Hematopoietic multipotent progenitor cell treated with erythropoietin and hydrocortisone succinate and interleukin-3 and kit ligand, for 6 days (in vitro differentiated cells): ENCODE data around the gene ZDHHC14.
"Not testable (repeated sequence)": the region's sequence is repeated elsewhere in the genome, so short reads cannot be mapped to it uniquely, and the experiment has no call there.

ENCODE experiments used
- DNase-seq: peaks from one replicate; pipeline ENCODE4 v3.0.0-alpha.2; 2015

ZDHHC14 gene

DNA sequence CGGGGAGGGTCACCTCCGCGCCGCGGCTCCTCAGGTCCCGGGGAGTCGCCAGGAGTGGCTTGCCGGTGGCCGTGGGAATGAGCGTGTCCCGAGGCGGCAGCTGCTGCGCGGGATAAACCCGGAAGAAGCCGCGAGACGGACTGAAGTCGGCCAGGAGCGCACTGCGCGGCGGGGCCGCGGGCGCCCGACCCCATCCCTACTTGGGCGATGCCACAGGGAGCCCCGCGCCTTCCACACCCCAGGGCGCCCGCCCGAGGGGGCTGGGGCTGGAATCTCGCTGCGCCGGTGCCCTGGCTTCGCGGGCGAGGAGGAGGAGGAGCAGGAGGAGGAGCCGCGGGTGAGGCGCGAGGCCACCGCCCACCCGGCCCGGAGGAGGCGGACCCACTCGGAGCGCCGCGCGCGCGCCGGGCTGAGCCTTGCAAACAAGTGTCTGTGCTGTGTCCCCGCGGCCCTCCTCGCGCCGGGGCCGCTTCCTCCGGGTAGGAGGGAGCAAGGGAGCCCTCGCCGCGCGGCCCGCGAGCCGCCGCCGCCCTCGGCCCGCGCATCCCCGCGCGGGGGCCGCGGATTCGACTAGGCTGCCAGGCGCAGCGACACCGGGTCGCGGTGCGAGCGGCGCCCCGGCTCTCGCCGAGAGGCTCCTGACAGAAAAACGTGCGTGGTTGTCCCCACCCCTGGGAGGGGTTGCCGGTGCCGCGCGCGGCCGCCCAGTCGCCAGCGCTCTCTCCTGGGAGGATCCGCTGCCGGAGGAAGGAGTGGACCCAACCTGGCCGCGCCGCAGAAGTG, at the start of gene ZDHHC14:
TSS of gene ZDHHC14 (plus strand) at position 412 of the 783 bp plus-strand sequence.
- peak; percentile 92 for DNase-seq

DNA sequence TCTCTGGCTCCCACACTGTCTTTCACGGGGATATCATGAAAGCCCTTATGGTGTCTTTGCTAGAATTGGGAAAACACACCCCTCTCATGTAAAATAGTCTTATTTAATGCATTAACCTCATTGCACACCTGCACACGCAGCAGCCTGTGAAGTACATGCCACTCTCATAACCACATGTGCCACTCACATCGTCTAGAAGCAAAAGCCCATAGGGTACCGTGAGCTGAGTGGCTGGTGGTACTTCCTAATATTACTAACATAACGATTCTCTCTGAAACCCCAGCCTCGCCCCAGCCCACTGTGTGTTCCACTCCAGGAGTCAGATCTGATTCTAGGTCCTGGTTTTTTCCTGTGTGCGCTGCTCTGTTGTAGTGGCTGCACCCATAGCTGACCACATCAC, 48.2 kb upstream of the ZDHHC14 start:
- no peak for DNase-seq

DNA sequence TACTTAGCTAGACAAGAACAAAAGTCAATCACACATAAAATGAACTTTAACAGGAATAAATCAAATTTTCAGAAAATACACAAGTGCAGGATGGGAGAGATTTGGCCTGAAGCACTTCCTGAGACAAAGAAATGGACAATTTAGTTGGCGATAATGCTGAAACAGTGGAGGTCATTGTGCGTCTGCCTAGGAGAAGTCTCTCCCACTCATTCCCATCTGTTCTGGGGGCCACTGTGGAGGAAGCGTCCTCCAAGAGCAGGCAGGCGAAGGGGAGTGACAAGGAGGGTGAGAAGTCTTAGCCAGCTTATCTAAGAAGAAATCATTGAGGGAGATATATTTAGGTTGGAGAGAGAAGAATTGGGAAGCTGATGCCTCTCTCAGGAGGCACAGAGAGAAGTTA, 47.5 kb upstream of the ZDHHC14 start:
- no peak for DNase-seq

DNA sequence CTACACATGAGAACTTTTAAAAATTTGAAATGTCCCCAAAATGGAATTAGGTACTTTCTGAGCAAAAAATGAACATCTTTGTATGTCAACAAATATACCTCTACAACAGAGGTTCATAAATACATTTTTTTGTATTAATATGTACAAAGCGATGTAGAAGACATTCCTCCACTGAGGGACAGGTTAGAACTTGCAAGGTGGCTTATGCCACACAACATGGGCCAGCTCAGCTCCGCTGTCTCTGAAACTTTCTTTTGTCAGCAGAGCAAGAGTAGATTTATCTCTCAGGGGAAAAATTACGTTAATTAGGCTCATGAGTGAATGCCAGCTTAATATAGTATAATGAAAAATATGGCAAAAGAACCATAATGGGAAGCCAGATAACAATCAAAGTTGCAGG, 47.0 kb upstream of the ZDHHC14 start:
- DNase-seq = no peak

DNA sequence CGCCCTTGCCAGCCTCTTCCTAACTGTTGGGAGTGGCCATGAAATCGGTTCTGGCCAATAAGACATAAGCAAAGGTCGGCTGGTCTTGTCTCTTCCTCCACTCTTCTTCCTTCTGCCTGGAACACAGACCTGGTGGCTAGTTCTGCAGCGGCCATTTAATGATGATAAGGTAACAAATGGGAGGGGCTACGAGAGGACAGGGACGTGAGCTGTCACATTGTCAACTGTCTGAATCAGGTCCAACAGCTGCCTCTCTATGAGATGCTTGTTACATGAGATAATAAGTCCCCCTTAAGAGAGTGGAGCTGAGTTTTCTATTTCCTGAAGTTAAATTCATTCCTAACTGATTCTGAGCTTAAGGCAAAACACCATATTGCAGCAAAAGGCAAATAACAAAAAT, 45.2 kb upstream of the ZDHHC14 start:
- DNase-seq = peak; percentile 78

DNA sequence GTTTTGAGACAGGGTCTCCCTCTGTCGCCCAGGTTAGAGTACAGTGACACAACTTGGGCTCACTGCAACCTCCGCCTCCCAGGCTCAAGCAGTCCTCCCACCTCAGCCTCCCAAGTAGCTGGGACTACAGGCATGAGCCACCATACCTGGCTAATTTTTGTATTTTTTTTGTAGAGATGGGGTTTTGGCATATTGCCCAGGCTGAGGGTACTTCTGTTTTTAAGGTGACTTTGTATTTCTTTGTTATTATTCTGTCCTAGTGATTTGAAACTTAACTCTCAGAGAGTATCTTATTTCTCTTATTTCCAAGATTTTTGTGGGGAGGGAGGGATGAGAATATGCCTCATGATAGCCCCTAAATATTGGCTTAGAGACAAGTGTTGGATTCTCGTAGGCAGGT, 43.7 kb upstream of the ZDHHC14 start:
- DNase-seq = not testable (repeated sequence)

DNA sequence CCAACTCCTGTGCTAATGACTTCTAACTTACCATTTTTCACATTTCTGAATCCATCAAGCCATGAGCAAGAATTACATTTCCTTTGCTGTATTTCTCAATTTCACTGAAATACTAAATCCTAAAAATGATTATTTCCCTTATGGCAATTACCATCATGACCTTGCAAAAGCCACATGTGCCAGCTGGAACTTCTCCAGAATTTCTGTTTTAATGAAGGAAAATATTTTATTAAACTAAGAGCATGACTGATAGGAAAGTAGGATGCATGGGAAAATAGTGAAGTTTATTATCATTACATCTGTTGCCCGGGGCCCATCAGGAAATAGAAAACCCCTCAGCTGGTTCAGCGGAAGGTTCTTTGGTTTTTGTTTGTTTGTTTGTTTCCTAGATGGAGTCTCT, 43.2 kb upstream of the ZDHHC14 start:
- no peak for DNase-seq

DNA sequence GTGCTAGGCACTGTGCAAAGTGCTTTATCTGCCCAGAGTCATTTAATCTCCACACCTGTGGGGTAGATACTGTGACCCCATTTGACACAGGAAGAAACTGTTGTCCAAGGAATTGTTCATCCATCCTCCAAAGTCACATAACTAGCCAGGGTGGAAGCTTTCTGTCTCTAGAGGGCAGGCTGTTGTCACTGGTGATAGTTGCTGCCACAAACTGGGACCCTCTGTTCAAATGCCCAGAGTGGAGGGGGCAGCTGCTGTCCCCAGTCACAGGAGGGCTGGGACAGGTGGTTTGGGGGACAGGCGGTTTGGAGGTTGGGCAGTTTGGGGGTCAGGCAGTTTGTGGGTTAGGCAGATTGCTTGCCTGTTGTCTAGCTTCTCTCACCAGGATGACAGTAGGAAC, 41.6 kb upstream of the ZDHHC14 start:
- DNase-seq = no peak

DNA sequence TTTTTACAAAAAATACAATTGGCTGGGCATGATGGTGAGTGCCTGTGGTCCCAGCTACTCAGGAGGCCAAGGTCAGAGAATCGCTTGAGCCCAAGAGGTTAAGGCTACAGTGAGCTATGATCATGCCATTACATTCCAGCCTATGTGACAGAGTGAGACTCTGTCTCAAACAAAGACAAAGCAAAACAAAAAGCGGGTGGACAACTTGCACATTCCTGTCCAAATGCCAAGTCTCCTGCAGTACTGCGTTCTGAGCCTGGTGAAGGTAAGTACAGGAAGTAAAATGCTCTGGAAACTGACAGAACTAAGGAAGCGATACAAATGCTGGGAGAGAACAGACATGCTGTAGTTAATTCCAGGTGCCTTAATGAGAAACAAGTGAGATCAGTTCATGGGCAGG, 37.3 kb upstream of the ZDHHC14 start:
- DNase-seq = no peak

DNA sequence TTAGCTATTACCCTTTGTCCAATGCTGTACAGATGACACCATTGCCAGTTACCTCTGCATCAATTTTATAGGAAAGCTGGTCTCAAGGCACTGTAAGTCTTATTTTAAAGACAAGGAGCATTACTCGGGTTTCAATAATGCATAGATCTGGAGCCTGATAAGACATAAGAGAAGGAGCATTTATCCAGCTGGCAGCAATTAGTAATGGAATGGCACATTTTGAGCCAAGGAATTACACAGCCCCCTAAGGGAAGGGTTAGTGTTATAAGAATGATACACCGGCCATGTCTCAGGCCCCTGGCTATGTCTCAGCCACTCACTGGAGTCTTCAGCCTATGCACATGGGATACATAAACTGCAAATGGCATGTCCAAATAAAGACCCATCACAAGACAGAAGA, 34.6 kb upstream of the ZDHHC14 start:
- no peak for DNase-seq

DNA sequence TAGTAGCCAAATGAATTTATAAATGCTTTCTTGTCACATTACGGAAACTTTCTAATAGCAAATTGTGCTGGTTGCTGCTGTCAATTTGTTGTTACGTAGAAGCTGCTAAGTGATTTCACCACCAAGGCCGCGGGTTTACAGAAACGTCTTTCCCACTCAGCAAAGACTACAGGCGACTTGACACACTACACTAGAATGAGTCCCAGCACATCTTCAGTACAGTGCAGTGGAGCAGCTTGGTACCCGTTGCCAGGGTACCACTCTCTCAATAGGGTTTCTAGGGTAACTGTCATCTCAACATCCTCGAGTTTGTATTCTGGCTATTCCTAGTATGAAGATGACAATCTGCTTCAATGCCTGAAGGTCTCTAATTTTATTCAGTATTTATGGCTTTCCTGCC, 22.7 kb upstream of the ZDHHC14 start:
- DNase-seq = no peak

DNA sequence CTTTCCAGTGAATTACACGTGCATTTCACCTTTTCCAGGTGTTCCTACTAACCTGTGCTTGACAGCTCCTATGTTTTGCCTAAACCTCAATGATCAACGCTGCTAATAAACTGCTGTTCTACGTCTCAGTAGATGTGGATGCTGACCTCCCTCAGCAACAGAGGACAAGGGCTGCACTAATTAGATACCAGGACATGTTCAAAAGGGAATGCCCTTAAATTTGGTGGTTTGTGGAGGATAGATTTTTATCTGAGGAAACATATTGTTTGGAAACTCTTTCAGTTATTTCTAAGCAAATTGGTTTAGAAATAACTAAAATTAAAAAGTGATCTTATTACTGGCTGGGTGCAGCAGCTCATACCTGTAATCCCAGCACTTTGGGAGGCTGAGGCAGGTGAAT, 19.1 kb upstream of the ZDHHC14 start:
- DNase-seq = no peak

DNA sequence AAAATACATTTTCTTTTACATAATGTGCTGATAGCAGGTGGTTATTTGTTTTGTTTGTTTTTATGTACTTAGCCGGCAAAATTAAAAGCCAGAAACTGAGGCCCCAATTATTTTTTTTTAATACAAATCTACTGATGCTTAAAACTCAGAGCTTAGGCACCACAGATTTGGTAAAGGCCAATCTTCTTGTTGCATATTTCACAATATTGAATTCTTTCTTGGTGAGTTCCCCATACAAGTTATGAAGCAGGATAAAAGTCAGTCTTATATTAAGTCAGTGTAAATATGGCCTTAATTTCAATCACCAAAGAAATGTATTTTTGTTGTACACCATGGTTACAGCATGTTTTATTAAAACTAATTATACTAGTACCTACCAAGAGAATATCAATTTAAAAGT, 16.3 kb upstream of the ZDHHC14 start:
- DNase-seq = no peak

DNA sequence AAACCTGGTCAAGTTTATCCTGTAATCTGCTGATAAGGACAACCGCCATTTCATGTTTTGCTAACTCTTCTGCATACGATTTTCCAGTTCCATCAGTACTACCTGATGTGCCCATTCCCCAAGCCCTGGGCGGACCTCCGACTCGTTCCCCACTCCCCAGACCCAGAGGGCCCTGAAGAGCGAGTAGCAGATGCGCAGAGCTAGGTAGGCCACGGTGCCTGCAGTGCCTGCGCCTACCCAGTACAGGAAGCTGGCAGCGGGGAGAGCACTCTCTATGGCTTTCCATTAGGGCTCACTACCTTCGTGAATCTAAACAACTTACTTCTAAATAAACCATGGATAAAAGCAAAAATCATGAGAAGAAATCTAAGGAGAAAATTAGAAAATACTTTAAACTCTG, 14.3 kb upstream of the ZDHHC14 start:
- no peak for DNase-seq

DNA sequence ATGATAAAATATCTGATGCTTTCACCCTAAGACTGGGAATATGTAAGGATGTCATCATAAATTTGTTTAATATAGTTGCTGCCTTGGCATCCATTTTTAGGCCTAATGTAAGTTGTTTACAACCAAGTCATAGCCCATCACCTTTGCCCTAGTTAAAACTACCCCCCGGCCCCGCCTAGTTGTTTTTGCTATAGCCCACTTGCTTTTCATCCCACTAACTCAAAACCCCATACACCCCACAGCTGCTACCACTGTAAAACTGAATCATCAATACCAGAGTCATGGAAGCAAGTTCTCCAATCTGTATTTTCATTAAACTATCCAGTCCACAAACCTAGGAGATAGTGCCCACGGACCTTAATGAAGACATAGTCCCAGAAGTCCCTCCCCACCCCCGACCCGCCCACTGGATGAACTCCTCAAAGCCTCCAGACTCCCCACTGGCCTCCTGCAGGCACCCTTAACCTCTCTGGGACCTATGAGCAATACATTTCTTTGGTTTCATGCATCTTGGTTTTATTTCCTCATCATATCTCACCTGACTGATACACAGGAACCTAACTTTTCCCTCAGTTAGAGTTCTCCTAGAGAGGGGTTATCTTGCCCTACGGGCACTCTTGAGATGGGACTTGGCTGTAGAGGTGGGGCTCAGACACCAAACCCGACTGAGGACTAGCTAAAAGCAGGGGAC, 12.5 kb upstream of the ZDHHC14 start:
- DNase-seq = no peak

DNA sequence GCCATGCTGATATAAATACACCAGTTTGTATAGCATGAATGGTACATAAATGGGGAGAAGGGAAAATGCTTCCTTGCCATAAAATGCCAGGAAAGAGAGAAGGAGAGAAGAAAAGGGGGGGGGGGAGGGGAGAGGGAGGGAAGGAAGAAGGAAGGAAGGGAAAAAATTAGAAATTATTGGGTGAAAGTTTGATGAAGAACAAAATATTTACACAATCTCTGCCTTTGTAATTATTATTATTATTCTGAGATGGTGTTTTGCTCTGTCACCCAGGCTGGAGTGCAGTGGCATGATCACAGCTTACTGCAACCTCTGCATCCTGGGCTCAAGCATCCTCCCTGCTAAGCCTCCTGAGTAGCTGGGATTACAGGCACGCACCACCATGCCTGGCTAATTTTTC, 10.2 kb upstream of the ZDHHC14 start:
- DNase-seq = no peak

DNA sequence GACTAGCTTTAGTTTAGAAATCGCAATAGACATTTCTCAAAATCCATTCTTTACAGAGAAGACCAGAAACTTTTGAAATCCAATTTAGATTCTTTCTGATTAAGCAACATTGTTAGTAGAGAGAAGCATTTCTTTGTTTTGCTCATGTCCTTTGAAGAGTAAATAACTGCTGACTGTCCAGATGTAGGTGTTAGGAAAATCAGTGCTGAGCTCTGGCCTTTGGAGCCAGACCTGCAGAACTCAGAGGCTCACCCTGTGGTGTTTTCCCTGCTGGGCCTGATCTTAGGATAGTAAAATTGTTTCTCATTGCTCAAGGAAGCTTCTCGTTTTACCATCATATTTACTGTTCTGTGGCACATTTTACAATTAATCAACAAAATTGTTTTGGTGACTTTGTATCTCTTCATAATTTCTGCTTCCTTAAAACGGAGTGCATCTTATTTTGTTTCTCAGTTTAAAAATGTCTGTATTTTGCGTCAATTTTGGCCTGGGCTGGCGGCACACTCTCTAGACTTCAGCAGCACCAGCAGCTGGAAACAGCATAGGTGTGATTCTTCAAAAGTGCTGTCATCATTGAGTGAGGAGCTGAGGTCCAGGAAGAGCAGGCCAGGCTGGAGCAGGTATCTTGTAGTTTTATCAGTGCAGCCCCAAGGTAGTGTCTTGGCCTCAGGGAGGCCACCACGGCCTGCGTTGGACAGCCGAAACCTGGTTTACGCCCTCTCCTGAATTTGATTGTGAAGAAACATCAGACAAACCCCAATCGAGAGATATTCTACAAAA, 8.3 kb upstream of the ZDHHC14 start:
- no peak for DNase-seq

DNA sequence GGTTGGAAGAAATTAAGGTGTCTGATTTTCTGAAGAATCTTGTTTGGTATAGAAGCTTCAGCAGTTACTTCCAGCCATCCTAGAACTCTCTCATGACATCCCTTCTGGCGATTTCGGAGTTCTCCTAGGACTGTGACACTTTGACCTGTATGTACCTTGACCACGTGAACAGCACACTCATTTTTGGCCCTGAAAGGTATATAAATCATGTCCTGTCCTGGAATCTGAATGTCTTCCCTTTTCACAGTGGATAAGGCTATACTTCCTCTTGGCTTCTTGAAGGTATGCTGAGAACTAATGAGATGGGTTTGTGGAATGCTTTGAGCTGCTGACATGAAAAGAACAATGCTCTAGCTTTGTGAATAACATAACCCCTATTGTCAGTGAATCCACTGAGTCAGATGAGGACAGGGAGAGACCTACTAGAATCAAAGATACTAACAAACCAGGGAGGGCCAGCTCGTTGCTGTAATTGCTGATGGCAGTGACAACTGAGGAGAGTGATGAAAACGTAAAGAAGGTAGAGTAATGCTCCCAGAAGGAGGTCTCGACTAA, 6.0 kb upstream of the ZDHHC14 start:
- no peak for DNase-seq

DNA sequence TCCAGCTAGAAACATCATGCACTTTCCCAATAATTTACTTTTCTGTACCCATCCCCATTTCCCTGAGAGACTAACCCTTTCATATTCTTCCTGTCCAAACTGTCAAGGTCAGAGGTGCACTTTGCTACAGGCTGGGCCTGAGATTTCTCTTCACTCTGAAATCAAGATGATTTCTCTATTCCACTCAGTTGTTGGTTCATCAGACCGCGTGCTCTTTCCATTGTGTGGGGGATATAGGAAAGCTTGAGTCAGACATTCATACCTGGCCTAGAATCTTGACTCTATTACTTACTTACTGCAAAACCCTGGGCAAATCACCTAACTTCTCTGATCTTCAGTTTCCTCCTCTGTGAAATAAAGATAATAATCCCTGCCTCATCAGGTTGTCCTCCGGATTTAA, 4.7 kb upstream of the ZDHHC14 start:
- no peak for DNase-seq

DNA sequence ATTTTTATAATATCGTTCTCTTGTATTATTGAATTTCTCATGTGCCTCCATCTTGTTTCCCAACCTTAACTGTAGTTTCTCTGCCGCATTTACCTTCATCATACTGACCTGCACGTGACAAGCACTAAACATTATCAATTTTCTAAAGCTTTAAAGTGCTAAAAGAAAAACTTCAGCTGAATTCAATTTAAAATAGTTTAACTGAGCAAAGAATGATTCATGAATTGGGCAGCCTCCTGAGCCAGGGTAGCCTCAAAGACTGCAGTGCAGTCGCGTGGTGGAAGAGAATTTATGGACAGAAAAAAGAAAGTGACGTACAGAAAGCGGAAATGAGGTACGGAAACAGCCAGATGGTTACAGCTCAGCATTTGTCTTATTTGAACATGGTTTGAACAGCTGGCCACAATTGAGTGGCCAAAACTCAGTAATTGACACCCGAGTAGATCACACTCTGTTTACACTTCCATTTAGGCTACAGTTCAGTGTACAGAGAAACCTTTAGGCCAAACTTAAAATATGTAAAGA, 4.2 kb upstream of the ZDHHC14 start:
- no peak for DNase-seq

DNA sequence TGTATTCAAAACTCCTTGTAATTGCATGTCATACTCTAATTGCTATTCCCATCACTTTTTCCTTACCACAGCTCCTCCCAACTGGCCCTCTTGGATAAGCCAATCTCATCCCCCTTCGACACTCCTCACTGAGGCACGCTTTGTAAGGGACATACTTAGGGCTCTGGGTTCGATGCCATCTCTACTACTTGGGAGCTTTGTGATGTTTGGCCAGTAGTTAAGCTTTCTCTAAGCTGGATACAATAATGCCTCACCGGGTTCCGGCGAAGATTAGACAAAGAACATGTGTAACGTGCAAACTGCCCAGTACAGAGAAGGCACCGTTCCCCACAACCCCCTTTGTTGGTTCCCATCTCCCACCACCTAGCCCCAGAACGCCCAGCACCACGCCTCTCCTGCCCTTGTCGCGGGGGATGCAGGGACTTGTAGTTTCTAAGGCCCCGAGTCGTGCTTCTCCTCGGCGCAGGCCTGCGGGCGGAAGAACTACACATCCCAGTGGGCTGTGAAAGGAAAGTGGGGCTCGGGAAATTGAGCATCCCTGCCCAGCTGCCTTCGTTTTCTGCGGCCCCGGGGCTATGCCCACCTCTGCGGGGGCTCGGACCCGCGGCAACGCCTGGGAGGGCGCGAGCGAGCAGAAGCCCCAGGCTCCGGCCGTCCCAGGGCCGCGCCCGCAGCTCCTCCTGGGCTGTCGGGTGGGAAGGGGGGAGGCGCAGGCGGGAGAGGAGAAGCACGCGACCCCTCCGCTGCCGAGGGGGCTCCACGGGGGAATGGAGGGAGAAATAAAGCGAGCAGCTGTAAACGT, 1.1 kb upstream of the ZDHHC14 start:
- DNase-seq = peak; percentile 97

DNA sequence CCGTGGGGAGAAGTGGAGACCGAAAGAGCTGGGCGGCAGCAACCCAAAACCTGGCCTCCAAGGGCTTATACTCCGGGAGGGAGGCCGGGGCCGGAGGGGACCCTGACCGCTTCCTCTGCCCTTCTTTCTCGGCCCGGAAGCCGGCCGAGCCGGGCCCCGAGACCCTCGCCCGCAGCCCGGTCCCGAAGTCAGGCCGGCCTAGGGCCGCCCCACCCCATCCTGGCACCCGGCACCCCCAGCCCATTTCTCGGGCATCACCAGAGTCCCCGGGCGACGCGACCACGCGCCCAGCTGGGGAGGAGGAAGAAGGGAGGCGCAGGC, 572 bp upstream of the ZDHHC14 start:
- DNase-seq = peak; percentile 33
